Duodenal mucosa (tissue), 2 donors: ENCODE results near the gene RNU6-8.

ENCODE experiments used
- H3K27ac ChIP-seq: one replicate; pipeline ENCODE4 v1.7.0; 2013; ENCODE audit warnings: low read depth, low read length
- H3K27me3 ChIP-seq, 2 donors: one replicate each; pipeline ENCODE4 v1.7.0; 2013; ENCODE audit warnings: low read length in 2 of 2, control low read depth in 1 of 2; ENCODE audit not compliant: insufficient read depth in 2 of 2, control insufficient read depth in 1 of 2
- H3K36me3 ChIP-seq, 2 donors: one replicate each; pipeline ENCODE4 v1.7.0; 2013; ENCODE audit warnings: low read length in 2 of 2, control low read depth in 1 of 2; ENCODE audit not compliant: insufficient read depth in 2 of 2, control insufficient read depth in 1 of 2
- H3K4me1 ChIP-seq, 2 donors: one replicate each; pipeline ENCODE4 v1.7.0; 2013; ENCODE audit warnings: low read length in 2 of 2, control low read depth in 1 of 2; ENCODE audit not compliant: insufficient read depth in 2 of 2, control insufficient read depth in 1 of 2
- H3K4me3 ChIP-seq, 2 donors: one replicate each; pipeline ENCODE4 v1.7.0; 2013; ENCODE audit warnings: low read length in 2 of 2, low read depth in 1 of 2
- H3K9ac ChIP-seq, 2 donors: one replicate each; pipeline ENCODE4 v1.7.0; 2013; ENCODE audit warnings: low read length in 2 of 2, low read depth in 1 of 2
- H3K9me3 ChIP-seq, 2 donors: one replicate each; pipeline ENCODE4 v1.7.0; 2013; ENCODE audit warnings: low read length in 2 of 2, control low read depth in 1 of 2; ENCODE audit not compliant: control insufficient read depth in 1 of 2

RNU6-8 gene

DNA sequence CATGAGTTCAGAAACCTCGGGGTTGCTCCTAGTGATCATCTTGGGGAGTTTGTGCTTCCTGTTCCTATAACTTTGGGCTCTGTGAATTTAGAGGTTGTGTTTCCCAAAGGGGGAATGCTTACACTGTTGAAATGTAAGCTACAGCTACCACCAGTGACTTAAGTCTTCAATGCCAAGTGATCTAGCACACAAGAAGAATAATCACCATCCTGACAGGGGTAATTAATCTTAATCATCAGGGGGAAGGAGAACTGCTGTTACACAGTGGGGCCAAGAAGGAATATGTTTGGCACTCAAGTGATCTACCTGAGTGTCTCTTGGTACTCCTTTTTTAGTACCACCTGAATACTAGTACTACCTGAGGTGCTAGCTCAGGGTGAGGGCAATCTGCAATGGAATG lies 36.1 kb downstream of the RNU6-8 start:
- H3K4me1 ChIP-seq: no peaks in the 10 kb centered on the region
- no peak overlapping the region for H3K9ac ChIP-seq
- no peaks in the 10 kb centered on the region for H3K9me3 ChIP-seq
- H3K27me3 ChIP-seq: no peaks in the 10 kb centered on the region
- no peak overlapping the region for H3K4me3 ChIP-seq
- no peaks in the 10 kb centered on the region for H3K36me3 ChIP-seq
- H3K27ac ChIP-seq: no peak overlapping the region

- H3K27me3 ChIP-seq: no peaks in the 10 kb centered on the region
- H3K27ac ChIP-seq: no peak overlapping the region
- H3K36me3 ChIP-seq: no peaks in the 10 kb centered on the region
- no peaks in the 10 kb centered on the region for H3K4me1 ChIP-seq
- H3K9ac ChIP-seq: no peak overlapping the region
- H3K9me3 ChIP-seq: no peaks in the 10 kb centered on the region
- no peak overlapping the region for H3K4me3 ChIP-seq
These were observed 37.0 kb downstream of the RNU6-8 start for GRCh38 chr14:32166029-32166428.
